Motor neuron (in vitro differentiated cells): ENCODE measurements around the gene RBCK1. TPM values are rescaled to one million over a fixed set of nuclear protein-coding genes. Genes with fewer than 3 reads are reported as not detected.
"Not testable (repeated sequence)": the region's sequence is repeated elsewhere in the genome, so short reads cannot be mapped to it uniquely, and the experiment has no call there.

Experiments used
- ATAC-seq, 8 experiments: fragments of 200-7000 bp; cut with Tn5 transposase; replicated peaks in 6 of 8; 2 replicates each; pipeline ENCODE4 v1.8.0; 2021; ENCODE audit warnings: mild to moderate bottlenecking in 8 of 8, moderate library complexity in 8 of 8
- H3K27ac ChIP-seq, 2 donors: fragments of 250-450 bp; sonication (Bioruptor Pico); 2 replicates each; pipeline ENCODE4 v1.9.0; 2021; ENCODE audit warnings: antibody characterized with exemption in 2 of 2, mild to moderate bottlenecking in 2 of 2, moderate library complexity in 1 of 2
- H3K4me1 ChIP-seq, 2 donors: fragments of 250-450 bp; sonication (Bioruptor Pico); replicated peaks in 1 of 2; 2 replicates each; pipeline ENCODE4 v1.6.1; 2021; ENCODE audit warnings: antibody characterized with exemption in 2 of 2, mild to moderate bottlenecking in 2 of 2, moderate library complexity in 1 of 2
- H3K4me3 ChIP-seq, 5 donors: fragments of 250-450 bp; sonication (Bioruptor Pico); 2 replicates each; pipeline ENCODE4 v1.9.0; 2021; ENCODE audit warnings: antibody characterized with exemption in 5 of 5, mild to moderate bottlenecking in 5 of 5, moderate library complexity in 4 of 5
- WGBS, 10 experiments: fragments of 450-650 bp; shearing (Covaris generic); methylation state at CpG; one replicate each; pipeline ENCODE4 v1.0.0; 2022; 5-methylcytosine and 5-hydroxymethylcytosine counted together
- in situ Hi-C, 9 experiments: fragments of 400-800 bp; cut with MboI; loops; one replicate each; pipeline ENCODE4 v1.15.0; 2021; ENCODE audit warnings: low sequenced_read_pairs in 9 of 9, low pct_unique_long_range_greater_than_20kb in 2 of 9; ENCODE audit not compliant: unreplicated experiment in 9 of 9
- total RNA-seq, 8 experiments: library from RNA; unstranded; fragments of 300-600 nt; gene quantifications; 2 replicates each; pipeline versions ENCODE4 v1.2.3 to v1.2.4, GENCODE V29; 2022

RBCK1 gene
- total RNA-seq, 8 experiments from 2014 or later, result 24.7 to 101 (median 45.5) TPM

- in situ Hi-C loops, result no loop called here
- ATAC-seq, result no peak
- H3K4me3 ChIP-seq, result no peak overlapping the region
- H3K4me1 ChIP-seq, result peaks cover 13 to 22% of the 10 kb centered on the region in 2 donors
- WGBS, 10 experiments, result 40 to 100% (median 92%) methylated on average over 1 to 7 of the region's 7 CpGs; no CpG with 5 or more reads in 1 of the 10 experiments
- H3K27ac ChIP-seq, result no peak overlapping the region
These were observed 37.9 kb upstream of the RBCK1 start for GRCh38 chr20:370151-370600.

GRCh38 chr20:370977-371754 is 36.9 kb upstream of the RBCK1 start:
- H3K27ac ChIP-seq, result peak overlapping the region; percentile 60 to 75
- ATAC-seq, result peak in 2 of 8 experiments; percentile 4 to 13

DNA sequence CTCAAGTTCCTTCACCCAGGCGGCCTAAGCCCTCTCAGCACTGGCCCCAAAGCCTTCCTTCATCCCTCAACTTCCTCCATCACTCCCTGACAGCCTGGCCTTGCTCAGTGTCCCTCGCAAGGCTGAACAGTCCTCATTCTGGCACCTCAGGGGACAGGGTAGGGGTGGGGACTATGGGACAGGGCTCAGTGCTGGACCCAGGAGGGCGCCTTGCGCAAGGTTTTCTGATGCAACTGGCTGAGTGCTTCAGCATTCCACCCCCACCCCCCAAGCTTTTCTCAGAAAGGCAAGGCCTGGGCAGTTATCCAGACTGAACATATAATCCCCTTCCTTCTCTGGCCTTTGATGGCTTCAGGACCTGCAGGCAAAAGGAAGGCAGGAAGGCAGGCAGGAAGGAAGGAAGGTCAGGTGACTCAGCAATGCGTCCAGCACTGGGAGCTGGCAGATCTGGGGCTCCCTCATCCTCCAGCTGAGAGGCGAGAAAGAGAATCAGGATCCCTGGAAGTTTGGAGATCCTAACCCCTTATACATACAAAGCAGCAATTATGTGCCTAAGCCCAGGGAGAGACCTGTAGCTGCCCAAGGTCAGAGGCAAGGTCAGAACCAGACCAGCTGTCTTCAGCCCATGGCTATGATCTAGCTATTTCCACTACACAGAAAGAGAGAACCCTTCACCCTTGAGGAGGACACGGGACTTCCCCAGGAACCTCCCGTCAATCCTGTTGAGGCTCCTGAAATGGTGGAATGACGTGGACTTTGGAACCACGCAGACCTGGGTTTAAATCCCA is 36.1 kb upstream of the RBCK1 start:
- Histone ChIP-seq H3K4me3 (no peak overlapping the region), H3K27ac (peak overlapping the region; percentile 60 to 75), H3K4me1 (peaks cover 8 to 15% of the 10 kb centered on the region in 2 donors)
- ATAC-seq, result peak; percentile 27 to 89 (median 76)
- WGBS, 10 experiments, result 60 to 100% (median 87%) methylated on average over 1 to 7 of the region's 10 CpGs; no CpG with 5 or more reads in 2 of the 10 experiments
- in situ Hi-C loops, result no loop called here

More at GRCh38 chr20:370977-371754, 36.9 kb upstream of the RBCK1 start:
- Histone ChIP-seq H3K4me3 (no peak overlapping the region), H3K4me1 (peaks cover 13 to 21% of the 10 kb centered on the region in 2 donors)
- 67 to 100% (median 85%) methylated on average over 1 to 4 of the region's 7 CpGs; no CpG with 5 or more reads in 5 of the 10 experiments for WGBS, 10 experiments
- in situ Hi-C loops, result no loop called here

DNA sequence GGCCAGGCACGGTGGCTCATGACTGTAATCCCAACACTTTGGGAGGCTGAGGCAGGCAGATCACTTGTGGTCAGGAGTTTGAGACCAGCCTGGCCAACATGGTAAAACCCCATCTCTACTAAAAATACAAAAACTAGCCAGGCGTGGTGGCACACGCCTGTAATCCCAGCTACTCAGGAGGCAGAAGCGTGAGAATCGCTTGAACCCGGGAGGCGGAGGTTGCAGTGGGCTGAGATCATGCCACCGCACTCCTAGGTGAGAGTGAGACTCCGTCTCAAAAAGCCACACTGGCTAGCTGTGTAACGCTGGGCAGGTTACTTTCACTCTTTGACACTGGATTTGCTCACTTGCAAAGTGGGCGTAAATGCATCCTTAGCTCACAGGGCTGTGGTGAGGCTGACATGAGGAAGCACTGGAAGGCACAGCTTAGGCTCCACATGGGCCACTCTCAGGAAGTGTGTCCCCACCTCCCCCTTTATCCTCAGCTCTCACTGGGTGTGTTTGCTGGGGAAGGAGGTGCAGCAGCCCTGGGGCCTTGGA is 35.5 kb upstream of the RBCK1 start:
- H3K27ac ChIP-seq, result peak overlapping the region; percentile 60 to 75
- H3K4me1 ChIP-seq, result peaks cover 8 to 12% of the 10 kb centered on the region in 2 donors
- in situ Hi-C loops, H3K4me3 ChIP-seq: not testable (repeated sequence)
- ATAC-seq, result peak in 1 of 8 experiments; percentile 5
- WGBS, 10 experiments, result 17 to 100% (median 90%) methylated on average over 1 to 4 of the region's 11 CpGs; no CpG with 5 or more reads in 6 of the 10 experiments

GRCh38 chr20:373171-373890 is 34.8 kb upstream of the RBCK1 start:
- H3K4me3 ChIP-seq, result no peak overlapping the region
- H3K4me1 ChIP-seq, result peaks cover 8 to 17% of the 10 kb centered on the region in 2 donors
- 58 to 100% (median 78%) methylated on average over 1 to 8 of the region's 9 CpGs; no CpG with 5 or more reads in 2 of the 10 experiments for WGBS, 10 experiments
- H3K27ac ChIP-seq, result no peak overlapping the region
- in situ Hi-C loops, result no loop called here
- ATAC-seq, result peak; percentile 57 to 88 (median 68)

DNA sequence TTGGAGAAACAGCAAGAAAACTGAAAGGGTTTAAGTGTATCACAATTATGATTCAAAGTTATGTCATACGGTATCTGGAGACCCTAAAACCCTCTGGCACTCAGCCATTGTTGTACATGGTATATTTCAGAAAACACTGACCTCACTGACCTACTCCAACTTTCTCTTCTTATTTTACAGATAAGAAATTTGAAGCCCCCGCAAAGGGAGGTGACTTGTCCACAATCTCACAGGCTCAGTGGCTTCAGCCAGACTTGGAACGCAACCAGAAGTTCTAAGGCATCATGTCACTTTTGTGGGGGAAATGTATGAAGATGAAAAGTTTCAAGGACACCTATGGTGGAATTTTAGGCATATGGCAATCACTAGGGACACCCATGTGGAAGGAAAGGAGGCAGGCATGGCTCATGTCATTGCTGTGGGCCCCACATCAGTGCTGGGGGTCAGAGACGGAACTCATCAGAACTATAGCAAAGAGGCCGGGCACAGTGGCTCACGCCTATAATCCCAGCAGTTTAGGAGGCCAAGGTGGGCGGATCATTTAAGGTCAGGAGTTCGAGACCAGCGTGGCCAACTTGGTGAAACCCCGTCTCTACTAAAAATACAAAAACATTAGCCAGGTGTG is 32.7 kb upstream of the RBCK1 start:
- ATAC-seq, result no peak

DNA sequence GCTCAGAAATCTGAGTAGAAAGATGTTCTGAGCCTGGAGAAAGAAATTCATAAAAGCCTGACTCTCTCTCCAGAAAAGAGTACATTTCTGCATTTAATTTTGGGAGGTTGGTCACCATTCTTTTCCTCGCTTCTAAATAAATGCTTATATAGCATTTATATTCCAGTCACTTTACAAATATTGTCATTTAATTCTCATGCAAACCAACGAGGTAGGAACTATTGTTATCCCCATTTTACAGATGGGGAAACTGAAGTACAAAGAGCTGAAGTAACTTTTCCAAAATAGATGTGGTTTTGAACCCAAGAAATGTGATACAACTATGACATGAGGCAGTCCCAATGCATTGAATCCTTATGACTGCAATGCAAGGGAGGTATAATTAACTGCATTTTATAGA is 32.0 kb upstream of the RBCK1 start:
- 0 to 40% (median 29%) methylated on average over 1 to 2 of the region's 2 CpGs; no CpG with 5 or more reads in 2 of the 10 experiments for WGBS, 10 experiments
- H3K4me3 ChIP-seq, result no peak overlapping the region
- ATAC-seq, result no peak
- H3K4me1 ChIP-seq, result peaks cover 13 to 28% of the 10 kb centered on the region in 2 donors
- in situ Hi-C loops, result no loop called here
- no peak overlapping the region for H3K27ac ChIP-seq

More for the DNA sequence above, 32.7 kb upstream of the RBCK1 start:
- WGBS, 10 experiments, result 50 to 100% (median 90%) methylated on average over 1 to 9 of the region's 10 CpGs; no CpG with 5 or more reads in 1 of the 10 experiments
- H3K4me3 ChIP-seq, result no peak overlapping the region
- H3K27ac ChIP-seq, result no peak overlapping the region
- in situ Hi-C loops, result no loop called here
- H3K4me1 ChIP-seq, result peaks cover 13 to 28% of the 10 kb centered on the region in 2 donors

DNA sequence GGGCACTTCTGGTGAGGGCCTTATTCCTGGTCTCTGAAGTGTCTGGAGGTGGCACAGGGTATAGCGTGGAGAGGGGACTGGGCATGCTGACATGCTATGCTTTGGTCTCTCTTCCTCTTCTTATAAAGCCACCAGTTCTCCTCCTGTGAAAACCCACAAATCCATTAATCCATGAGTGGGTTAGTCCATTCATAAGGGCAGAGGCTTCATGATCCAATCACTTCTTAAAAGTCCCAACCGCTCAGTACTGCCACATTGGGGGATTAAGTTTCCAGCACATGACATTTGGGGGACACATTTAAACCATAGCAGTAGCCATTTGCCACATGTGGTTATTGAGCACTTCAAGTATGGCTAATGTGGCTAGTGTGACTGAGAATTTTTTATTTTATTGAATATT is 31.3 kb upstream of the RBCK1 start:
- Histone ChIP-seq H3K4me3 (no peak overlapping the region), H3K4me1 (peaks cover 11 to 25% of the 10 kb centered on the region in 2 donors), H3K27ac (no peak overlapping the region)
- WGBS, 10 experiments, result 40 to 100% (median 79%) methylated on average over 1 to 2 of the region's 2 CpGs; no CpG with 5 or more reads in 5 of the 10 experiments
- no peak for ATAC-seq
- in situ Hi-C loops, result no loop called here

GRCh38 chr20:377578-377977 is 30.5 kb upstream of the RBCK1 start:
- WGBS, 10 experiments, result 75 to 95% (median 83%) methylated on average over 3 to 12 of the region's 12 CpGs; no CpG with 5 or more reads in 1 of the 10 experiments
- H3K4me3 ChIP-seq, ATAC-seq, H3K27ac ChIP-seq, in situ Hi-C loops: not testable (repeated sequence)
- H3K4me1 ChIP-seq, result peaks cover 8 to 19% of the 10 kb centered on the region in 2 donors

GRCh38 chr20:378961-379336 is 29.1 kb upstream of the RBCK1 start:
- Histone ChIP-seq H3K4me1 (peaks cover 19 to 29% of the 10 kb centered on the region in 2 donors), H3K27ac (peak overlapping the region in 1 of 2 donors; percentile 99), H3K4me3 (no peak overlapping the region)
- no peak for ATAC-seq
- in situ Hi-C loops, result no loop called here
- WGBS, 10 experiments, result 48 to 100% (median 84%) methylated on average over 1 to 4 of the region's 5 CpGs; no CpG with 5 or more reads in 3 of the 10 experiments

- in situ Hi-C loops, result no loop called here
- 0% methylated on average over 3 to 4 of the region's 93 CpGs; no CpG with 5 or more reads in 7 of the 10 experiments for WGBS, 10 experiments
- H3K4me3 ChIP-seq, result peak overlapping the region; percentile 46 to 83 (median 78)
- peak overlapping the region; percentile 96 to 99 for H3K27ac ChIP-seq
- ATAC-seq, result peak; percentile 60 to 78 (median 74)
- peaks cover 19 to 29% of the 10 kb centered on the region in 2 donors for H3K4me1 ChIP-seq
These were observed 27.1 kb upstream of the RBCK1 start for GRCh38 chr20:380763-381580.
